ENCODE results near the gene SRRM2. TPM values are rescaled to one million over a fixed set of nuclear protein-coding genes. Genes with fewer than 3 reads are reported as not detected.
A peak's percentile ranks its signal among the peaks of the same experiment; 100 is the strongest.

The SRRM2 gene
- total RNA-seq, 1 donor from 2014 or later: 409 TPM

DNA sequence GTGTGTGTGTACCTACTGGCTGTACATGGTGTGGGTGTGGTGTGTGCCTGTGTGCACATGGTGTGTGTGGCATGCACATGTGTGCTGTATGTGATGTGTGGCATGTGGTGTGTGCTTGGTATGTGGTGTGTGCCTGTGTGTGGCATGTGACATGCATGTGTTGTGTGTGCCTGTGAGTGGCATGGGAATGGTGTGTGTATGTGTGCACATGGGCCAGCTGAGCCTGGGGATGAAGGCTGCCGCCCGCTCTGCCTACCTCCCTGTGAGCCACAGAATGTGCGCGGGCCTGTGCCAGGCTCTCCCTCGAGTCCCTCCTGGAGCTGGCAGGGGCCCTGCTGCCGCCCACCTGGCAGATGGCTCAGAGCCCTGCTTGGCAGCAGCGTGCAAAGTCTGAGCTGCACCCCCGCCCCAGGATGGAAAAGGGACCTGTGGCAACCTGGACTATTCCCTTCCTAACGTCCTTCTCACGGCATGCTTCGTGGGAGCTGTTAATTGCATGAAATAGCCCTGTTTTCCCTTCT, 41.7 kb upstream of the SRRM2 start:
- H3K79me2 ChIP-seq (ENCODE audit: insufficient read depth, low read length): no peaks in the 10 kb centered on the region
- no peaks in the 10 kb centered on the region for H3K9me3 ChIP-seq (ENCODE audit: insufficient read depth, low read depth, low read length)
- FAIRE-seq (no peak), DNase-seq (ENCODE audit: low read depth) (no peak)
- no peaks in the 10 kb centered on the region for H3K4me1 Mint-ChIP-seq (ENCODE audit: low read depth, unreplicated experiment)
- TF ChIP-seq, protein P1, sequence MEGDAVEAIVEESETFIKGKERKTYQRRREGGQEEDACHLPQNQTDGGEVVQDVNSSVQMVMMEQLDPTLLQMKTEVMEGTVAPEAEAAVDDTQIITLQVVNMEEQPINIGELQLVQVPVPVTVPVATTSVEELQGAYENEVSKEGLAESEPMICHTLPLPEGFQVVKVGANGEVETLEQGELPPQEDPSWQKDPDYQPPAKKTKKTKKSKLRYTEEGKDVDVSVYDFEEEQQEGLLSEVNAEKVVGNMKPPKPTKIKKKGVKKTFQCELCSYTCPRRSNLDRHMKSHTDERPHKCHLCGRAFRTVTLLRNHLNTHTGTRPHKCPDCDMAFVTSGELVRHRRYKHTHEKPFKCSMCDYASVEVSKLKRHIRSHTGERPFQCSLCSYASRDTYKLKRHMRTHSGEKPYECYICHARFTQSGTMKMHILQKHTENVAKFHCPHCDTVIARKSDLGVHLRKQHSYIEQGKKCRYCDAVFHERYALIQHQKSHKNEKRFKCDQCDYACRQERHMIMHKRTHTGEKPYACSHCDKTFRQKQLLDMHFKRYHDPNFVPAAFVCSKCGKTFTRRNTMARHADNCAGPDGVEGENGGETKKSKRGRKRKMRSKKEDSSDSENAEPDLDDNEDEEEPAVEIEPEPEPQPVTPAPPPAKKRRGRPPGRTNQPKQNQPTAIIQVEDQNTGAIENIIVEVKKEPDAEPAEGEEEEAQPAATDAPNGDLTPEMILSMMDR (IDR thresholded peaks at IDR 0.05; ENCODE audit: insufficient read depth, low read depth, low read length): no peak
- TF ChIP-seq EZH2 (IDR thresholded peaks at IDR 0.05; ENCODE audit: insufficient read depth, low read length): no peak
- H4K20me1 ChIP-seq (ENCODE audit: insufficient read depth, low read length): peaks cover 38% of the 10 kb centered on the region
- peaks cover 1% of the 10 kb centered on the region for H3K27me3 Mint-ChIP-seq (ENCODE audit: low read depth, unreplicated experiment)
- H3K4me1 ChIP-seq (ENCODE audit: insufficient read depth, low read length): no peaks in the 10 kb centered on the region
- H3K36me3 ChIP-seq (ENCODE audit: insufficient read depth, low read length): peaks cover 7% of the 10 kb centered on the region
- H3K27ac Mint-ChIP-seq (ENCODE audit: unreplicated experiment): no peak overlapping the region
- no peak overlapping the region for H3K4me2 ChIP-seq (ENCODE audit: low read length)
- H3K27me3 ChIP-seq (ENCODE audit: insufficient read depth, low read length): no peaks in the 10 kb centered on the region
- no peaks in the 10 kb centered on the region for H3K9me3 Mint-ChIP-seq (ENCODE audit: unreplicated experiment)
- no peak overlapping the region for H3K9ac ChIP-seq (ENCODE audit: low read length)
- H2AFZ ChIP-seq (ENCODE audit: low read depth, low read length): no peak overlapping the region
- no peak overlapping the region for H3K4me3 ChIP-seq (ENCODE audit: insufficient read depth, low read depth, low read length)
- peaks cover 1% of the 10 kb centered on the region for H3K36me3 Mint-ChIP-seq (ENCODE audit: low read depth, unreplicated experiment)
- H3K27ac ChIP-seq (ENCODE audit: low read depth, low read length): no peak overlapping the region
- no peak overlapping the region for H3K4me3 Mint-ChIP-seq (ENCODE audit: unreplicated experiment)

DNA sequence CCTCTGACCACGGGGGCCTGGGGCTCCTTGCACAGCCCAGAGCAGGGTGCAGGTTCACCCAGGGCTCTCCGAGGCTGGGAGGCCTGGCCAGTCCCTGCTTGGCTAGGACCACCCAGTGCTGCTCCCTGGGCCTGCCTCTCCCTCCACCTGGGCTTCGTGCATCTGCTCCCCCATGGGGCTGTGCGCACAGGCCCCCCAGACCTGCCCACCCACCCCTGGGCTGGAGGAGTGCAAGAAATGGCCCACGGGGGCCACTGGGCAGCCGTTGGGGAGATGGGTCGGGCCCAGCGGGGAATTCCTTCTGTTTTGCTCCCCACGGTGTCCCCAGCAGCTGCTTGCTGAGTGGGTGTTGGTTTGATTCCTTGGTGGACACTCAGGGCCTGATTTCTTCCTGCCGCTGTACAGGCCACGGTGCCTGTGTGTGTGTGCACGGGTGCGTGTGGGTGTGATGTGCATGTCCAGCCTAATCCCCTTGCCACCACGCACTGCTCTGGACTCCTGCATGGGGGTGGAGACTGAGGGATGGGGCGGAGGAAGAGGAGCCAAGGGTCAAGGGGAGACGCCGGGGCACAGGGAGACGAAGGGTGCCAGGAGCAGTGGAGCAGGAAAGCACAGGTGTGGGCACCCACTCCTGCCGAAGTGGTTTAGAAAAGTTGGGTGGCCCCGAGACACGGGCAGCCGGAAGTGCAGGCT, 40.9 kb upstream of the SRRM2 start:
- no peak overlapping the region for H3K9ac ChIP-seq (ENCODE audit: low read length)
- FAIRE-seq: no peak
- H3K9me3 ChIP-seq (ENCODE audit: insufficient read depth, low read depth, low read length): no peaks in the 10 kb centered on the region
- no peak for DNase-seq (ENCODE audit: low read depth)
- Mint-ChIP-seq H3K36me3 (ENCODE audit: low read depth, unreplicated experiment) (peaks cover 1% of the 10 kb centered on the region), H3K27ac (ENCODE audit: unreplicated experiment) (no peak overlapping the region), H3K4me3 (ENCODE audit: unreplicated experiment) (no peak overlapping the region), H3K9me3 (ENCODE audit: unreplicated experiment) (no peaks in the 10 kb centered on the region), H3K4me1 (ENCODE audit: low read depth, unreplicated experiment) (no peaks in the 10 kb centered on the region), H3K27me3 (ENCODE audit: low read depth, unreplicated experiment) (peaks cover 1% of the 10 kb centered on the region)
- H3K27ac ChIP-seq (ENCODE audit: low read depth, low read length): no peak overlapping the region
- no peak overlapping the region for H3K4me3 ChIP-seq (ENCODE audit: insufficient read depth, low read depth, low read length)
- no peak for TF ChIP-seq EZH2 (IDR thresholded peaks at IDR 0.05; ENCODE audit: insufficient read depth, low read length)
- TF ChIP-seq, protein P1 (IDR thresholded peaks at IDR 0.05; ENCODE audit: insufficient read depth, low read depth, low read length): no peak
- no peak overlapping the region for H3K4me2 ChIP-seq (ENCODE audit: low read length)
- peaks cover 37% of the 10 kb centered on the region for H4K20me1 ChIP-seq (ENCODE audit: insufficient read depth, low read length)
- no peaks in the 10 kb centered on the region for H3K27me3 ChIP-seq (ENCODE audit: insufficient read depth, low read length)
- no peaks in the 10 kb centered on the region for H3K4me1 ChIP-seq (ENCODE audit: insufficient read depth, low read length)
- peaks cover 7% of the 10 kb centered on the region for H3K36me3 ChIP-seq (ENCODE audit: insufficient read depth, low read length)
- H3K79me2 ChIP-seq (ENCODE audit: insufficient read depth, low read length): no peaks in the 10 kb centered on the region
- no peak overlapping the region for H2AFZ ChIP-seq (ENCODE audit: low read depth, low read length)

DNA sequence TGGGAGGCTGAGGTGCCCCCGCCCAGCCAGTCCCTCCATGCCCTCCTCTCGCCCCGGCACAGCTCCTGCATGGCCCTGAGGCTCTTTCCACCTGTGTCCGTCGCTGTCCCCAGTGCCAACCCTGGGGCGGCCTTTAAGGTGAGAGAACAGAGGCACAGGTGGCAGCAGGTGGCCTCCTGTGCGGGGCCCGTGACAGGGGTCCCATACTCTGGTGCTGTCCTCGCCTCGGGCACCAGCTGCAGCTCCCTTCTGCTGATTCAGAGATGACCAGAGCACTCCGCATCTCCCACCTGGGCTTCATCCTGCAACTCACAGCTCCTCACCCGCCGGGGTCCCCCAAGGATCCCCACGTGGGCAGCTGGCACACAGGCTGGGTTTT, 40.4 kb upstream of the SRRM2 start:
- H3K27ac Mint-ChIP-seq (ENCODE audit: unreplicated experiment): no peak overlapping the region
- peaks cover 7% of the 10 kb centered on the region for H3K36me3 ChIP-seq (ENCODE audit: insufficient read depth, low read length)
- no peaks in the 10 kb centered on the region for H3K4me1 ChIP-seq (ENCODE audit: insufficient read depth, low read length)
- no peak for TF ChIP-seq EZH2 (IDR thresholded peaks at IDR 0.05; ENCODE audit: insufficient read depth, low read length)
- TF ChIP-seq, protein P1 (IDR thresholded peaks at IDR 0.05; ENCODE audit: insufficient read depth, low read depth, low read length): no peak
- H2AFZ ChIP-seq (ENCODE audit: low read depth, low read length): no peak overlapping the region
- no peaks in the 10 kb centered on the region for H3K9me3 ChIP-seq (ENCODE audit: insufficient read depth, low read depth, low read length)
- peaks cover 1% of the 10 kb centered on the region for H3K27me3 Mint-ChIP-seq (ENCODE audit: low read depth, unreplicated experiment)
- H3K9me3 Mint-ChIP-seq (ENCODE audit: unreplicated experiment): no peaks in the 10 kb centered on the region
- no peaks in the 10 kb centered on the region for H3K4me1 Mint-ChIP-seq (ENCODE audit: low read depth, unreplicated experiment)
- FAIRE-seq (no peak), DNase-seq (ENCODE audit: low read depth) (no peak)
- peaks cover 1% of the 10 kb centered on the region for H3K36me3 Mint-ChIP-seq (ENCODE audit: low read depth, unreplicated experiment)
- no peak overlapping the region for H3K4me2 ChIP-seq (ENCODE audit: low read length)
- no peaks in the 10 kb centered on the region for H3K79me2 ChIP-seq (ENCODE audit: insufficient read depth, low read length)
- H3K4me3 ChIP-seq (ENCODE audit: insufficient read depth, low read depth, low read length): no peak overlapping the region
- H3K4me3 Mint-ChIP-seq (ENCODE audit: unreplicated experiment): peak overlapping the region; percentile 8
- H3K27ac ChIP-seq (ENCODE audit: low read depth, low read length): no peak overlapping the region
- no peaks in the 10 kb centered on the region for H3K27me3 ChIP-seq (ENCODE audit: insufficient read depth, low read length)
- no peak overlapping the region for H3K9ac ChIP-seq (ENCODE audit: low read length)
- peaks cover 35% of the 10 kb centered on the region for H4K20me1 ChIP-seq (ENCODE audit: insufficient read depth, low read length)
